Effector memory CD8-positive, alpha-beta T cell (primary cell): Measurements from ENCODE around the gene DDX54.
A peak's percentile ranks its signal among the peaks of the same experiment; 100 is the strongest.

Source experiments
- ATAC-seq: fragments of 150-1000 bp; cut with Tn5 transposase; replicated peaks from 2 replicates; pipeline ENCODE4 v1.10.0; 2021; ENCODE audit warnings: mild to moderate bottlenecking, moderate library complexity
- DNase-seq, 3 experiments: peaks; one replicate each; pipeline ENCODE4 v3.0.0; 2021
- H3K27ac Mint-ChIP-seq, 2 donors: one replicate each; pipeline ENCODE4 v1.8.0; 2022; ENCODE audit warnings: mild to moderate bottlenecking in 2 of 2, mixed read lengths in 2 of 2, moderate library complexity in 2 of 2
- H3K27me3 Mint-ChIP-seq, 2 donors: one replicate each; pipeline ENCODE4 v1.8.0; 2022; ENCODE audit warnings: mixed read lengths in 2 of 2
- H3K36me3 Mint-ChIP-seq: one replicate; pipeline ENCODE4 v1.8.0; 2022; ENCODE audit warnings: mild to moderate bottlenecking, moderate library complexity, mixed read lengths; ENCODE audit not compliant: insufficient read depth
- H3K4me1 Mint-ChIP-seq, 2 donors: one replicate each; pipeline ENCODE4 v1.8.0; 2022; ENCODE audit warnings: low read depth in 2 of 2, mixed read lengths in 2 of 2
- H3K4me3 Mint-ChIP-seq, 2 donors: one replicate each; pipeline ENCODE4 v1.8.0; 2022; ENCODE audit warnings: mild to moderate bottlenecking in 2 of 2, mixed read lengths in 2 of 2, moderate library complexity in 2 of 2
- H3K9me3 Mint-ChIP-seq, 2 donors: one replicate each; pipeline ENCODE4 v1.8.0; 2022; ENCODE audit warnings: mixed read lengths in 2 of 2

DDX54 gene

DNA sequence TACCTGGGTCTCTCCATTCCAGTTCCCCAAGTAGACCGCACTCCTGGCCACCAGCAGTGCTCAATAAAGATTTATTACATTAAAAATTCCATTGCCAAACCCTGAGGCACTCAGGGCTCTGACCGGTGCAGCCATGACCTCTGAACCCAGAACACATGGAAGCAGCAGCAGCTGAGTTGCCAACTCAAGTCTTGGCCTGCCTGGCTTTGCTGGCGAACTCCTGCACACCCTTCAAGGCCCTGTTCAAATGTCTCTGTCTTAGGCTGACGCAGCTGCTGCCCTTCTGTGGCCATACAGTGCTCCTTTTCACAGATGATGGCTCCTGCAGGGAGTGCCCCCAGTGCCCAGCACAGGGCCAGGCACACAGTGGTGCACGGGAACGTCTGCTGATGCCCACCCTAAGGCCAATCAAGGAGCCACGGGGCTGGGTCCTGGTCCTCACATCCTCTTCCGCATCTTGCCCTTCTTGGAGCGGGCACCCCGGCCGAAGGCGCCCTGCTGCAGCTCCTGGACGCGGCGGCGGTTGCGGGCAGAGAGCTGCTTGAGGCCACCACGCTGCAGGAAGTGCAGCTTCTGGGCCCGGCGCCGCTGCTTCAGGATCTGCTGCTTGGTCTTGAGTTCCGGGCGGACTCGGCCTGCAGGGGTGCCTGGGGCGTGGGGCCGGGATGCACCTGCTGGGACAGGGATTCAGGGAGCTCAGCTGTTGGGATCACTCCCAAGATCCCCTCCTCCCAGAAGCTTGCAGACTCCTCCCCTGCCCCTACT lies 26.7 kb downstream of the DDX54 start:
- H3K36me3 Mint-ChIP-seq: peaks cover 40% of the 10 kb centered on the region
- H3K4me3 Mint-ChIP-seq: no peak overlapping the region
- DNase-seq (no peak), ATAC-seq (no peak)
- peaks cover 3 to 12% of the 10 kb centered on the region in 2 donors for H3K4me1 Mint-ChIP-seq
- H3K27me3 Mint-ChIP-seq: no peaks in the 10 kb centered on the region
- H3K27ac Mint-ChIP-seq: no peak overlapping the region
- no peaks in the 10 kb centered on the region for H3K9me3 Mint-ChIP-seq

DNA sequence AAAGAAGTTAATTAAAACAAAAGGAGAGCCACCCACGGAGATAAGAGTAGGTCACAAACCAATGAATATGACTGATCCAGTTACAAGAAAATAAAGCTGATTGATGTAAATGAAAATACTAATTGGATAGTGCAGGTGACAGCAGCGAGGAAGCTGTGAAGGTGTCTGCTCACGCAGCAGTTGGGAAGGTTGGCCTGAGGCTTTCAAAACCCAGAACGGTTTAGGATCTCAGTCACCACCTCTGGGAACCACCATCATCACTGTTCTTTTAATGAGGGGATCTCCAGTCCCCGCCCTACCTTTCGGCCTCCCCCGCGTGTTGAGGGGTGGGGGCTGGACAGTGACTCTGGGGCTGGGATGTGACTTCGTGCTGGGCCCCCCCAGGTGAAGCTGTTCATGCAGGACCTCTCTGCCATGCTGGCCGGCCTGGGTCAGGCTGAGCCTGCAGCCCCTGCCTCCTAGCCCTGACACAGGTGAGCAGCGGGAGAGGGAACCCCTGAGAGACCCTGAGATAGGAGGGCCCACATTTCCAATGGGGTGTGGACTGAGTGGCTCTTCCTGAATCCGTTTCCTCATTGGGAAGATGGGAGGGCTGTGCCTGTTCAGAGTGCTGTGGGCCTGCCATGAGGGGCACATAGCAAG lies 27.9 kb downstream of the DDX54 start:
- H3K36me3 Mint-ChIP-seq: peaks cover 35% of the 10 kb centered on the region
- no peak for ATAC-seq
- no peak for DNase-seq
- H3K27me3 Mint-ChIP-seq: peaks cover 3 to 4% of the 10 kb centered on the region in 2 donors
- H3K4me1 Mint-ChIP-seq: peaks cover 7 to 16% of the 10 kb centered on the region in 2 donors
- no peak overlapping the region for H3K4me3 Mint-ChIP-seq
- H3K27ac Mint-ChIP-seq: no peak overlapping the region
- H3K9me3 Mint-ChIP-seq: no peaks in the 10 kb centered on the region

DNA sequence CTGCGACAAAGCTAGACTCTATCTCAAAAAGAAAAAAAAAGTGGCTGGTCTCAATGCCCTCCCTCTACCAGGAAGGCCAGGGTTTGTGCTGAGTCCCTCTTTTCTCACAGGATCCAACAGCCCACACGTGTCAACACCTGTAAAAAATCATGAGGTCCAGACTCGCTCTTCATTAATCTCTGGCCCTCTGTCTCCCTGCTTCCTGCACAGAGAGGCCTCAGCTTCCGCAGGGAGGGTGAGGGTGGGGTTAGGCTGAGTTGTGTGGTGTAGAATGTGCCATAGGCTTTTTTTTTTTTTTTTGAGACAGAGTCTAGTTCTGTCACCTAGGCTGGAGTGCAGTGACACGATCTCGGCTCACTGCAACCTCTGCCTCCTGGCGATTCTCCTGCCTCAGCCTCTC lies 29.6 kb downstream of the DDX54 start:
- H3K36me3 Mint-ChIP-seq: peaks cover 24% of the 10 kb centered on the region
- H3K27me3 Mint-ChIP-seq: peaks cover 11 to 15% of the 10 kb centered on the region in 2 donors
- ATAC-seq (no peak), DNase-seq (no peak)
- no peaks in the 10 kb centered on the region for H3K9me3 Mint-ChIP-seq
- no peak overlapping the region for H3K27ac Mint-ChIP-seq
- peaks cover 11 to 16% of the 10 kb centered on the region in 2 donors for H3K4me1 Mint-ChIP-seq
- H3K4me3 Mint-ChIP-seq: no peak overlapping the region

DNA sequence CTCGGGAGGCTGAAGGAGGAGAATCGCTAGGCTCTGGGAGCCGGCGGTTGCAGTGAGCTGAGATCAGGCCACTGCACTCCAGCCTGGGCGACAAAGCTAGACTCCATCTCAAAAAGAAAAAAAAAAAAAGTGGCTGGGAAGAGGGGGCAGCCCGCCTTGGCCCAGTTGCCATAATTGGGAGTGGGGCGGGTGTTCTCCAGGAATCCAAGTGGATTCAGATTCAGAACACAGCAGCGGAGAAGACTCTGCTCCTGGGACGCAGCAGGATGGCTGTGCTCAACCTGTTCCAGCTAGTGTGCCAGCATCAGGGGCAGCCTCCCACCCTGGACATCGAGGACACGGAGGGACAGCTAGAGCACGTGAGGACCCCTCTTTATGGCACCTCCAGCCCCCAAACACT lies 30.2 kb downstream of the DDX54 start:
- Mint-ChIP-seq H3K27me3 (peaks cover 17 to 21% of the 10 kb centered on the region in 2 donors), H3K4me1 (peaks cover 11 to 16% of the 10 kb centered on the region in 2 donors), H3K4me3 (peak overlapping the region in 1 of 2 donors; percentile 83), H3K27ac (no peak overlapping the region), H3K9me3 (no peaks in the 10 kb centered on the region), H3K36me3 (peaks cover 20% of the 10 kb centered on the region)
- ATAC-seq: no peak
- no peak for DNase-seq

DNA sequence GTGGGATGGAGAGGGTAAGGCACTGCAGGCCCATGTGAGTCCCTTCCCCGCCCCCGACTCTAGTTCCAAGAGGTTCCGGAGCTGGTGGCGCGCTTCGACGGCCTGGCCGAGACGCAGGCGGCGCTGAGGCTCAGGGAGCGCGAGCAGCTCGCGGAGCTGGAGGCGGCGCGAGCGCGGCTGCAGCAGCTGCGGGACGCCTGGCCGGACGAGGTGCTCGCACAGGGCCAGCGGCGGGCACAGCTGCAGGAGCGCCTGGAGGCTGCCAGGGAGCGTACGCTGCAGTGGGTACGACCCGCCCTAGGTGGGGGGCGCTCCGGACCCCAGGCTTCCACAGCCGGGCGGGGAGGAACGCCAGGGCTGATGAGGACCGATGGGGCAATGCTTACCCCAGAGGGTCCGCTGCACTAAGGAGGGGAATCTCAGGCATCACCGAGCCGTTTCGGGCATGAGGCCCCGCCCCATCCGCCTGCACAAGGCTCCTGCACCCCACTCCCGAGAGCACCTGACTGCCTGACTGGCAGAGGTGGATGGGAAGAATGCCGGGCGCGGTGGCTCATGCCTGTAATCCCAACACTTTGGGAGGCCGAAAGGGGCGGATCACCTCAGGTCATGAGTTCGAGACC lies 30.8 kb downstream of the DDX54 start:
- peak overlapping the region; percentile 41 to 83 for H3K4me3 Mint-ChIP-seq
- no peak overlapping the region for H3K27ac Mint-ChIP-seq
- DNase-seq (no peak), ATAC-seq (no peak)
- H3K9me3 Mint-ChIP-seq: no peaks in the 10 kb centered on the region
- H3K4me1 Mint-ChIP-seq: peaks cover 11 to 16% of the 10 kb centered on the region in 2 donors
- peaks cover 21 to 25% of the 10 kb centered on the region in 2 donors for H3K27me3 Mint-ChIP-seq
- H3K36me3 Mint-ChIP-seq: peaks cover 17% of the 10 kb centered on the region

DNA sequence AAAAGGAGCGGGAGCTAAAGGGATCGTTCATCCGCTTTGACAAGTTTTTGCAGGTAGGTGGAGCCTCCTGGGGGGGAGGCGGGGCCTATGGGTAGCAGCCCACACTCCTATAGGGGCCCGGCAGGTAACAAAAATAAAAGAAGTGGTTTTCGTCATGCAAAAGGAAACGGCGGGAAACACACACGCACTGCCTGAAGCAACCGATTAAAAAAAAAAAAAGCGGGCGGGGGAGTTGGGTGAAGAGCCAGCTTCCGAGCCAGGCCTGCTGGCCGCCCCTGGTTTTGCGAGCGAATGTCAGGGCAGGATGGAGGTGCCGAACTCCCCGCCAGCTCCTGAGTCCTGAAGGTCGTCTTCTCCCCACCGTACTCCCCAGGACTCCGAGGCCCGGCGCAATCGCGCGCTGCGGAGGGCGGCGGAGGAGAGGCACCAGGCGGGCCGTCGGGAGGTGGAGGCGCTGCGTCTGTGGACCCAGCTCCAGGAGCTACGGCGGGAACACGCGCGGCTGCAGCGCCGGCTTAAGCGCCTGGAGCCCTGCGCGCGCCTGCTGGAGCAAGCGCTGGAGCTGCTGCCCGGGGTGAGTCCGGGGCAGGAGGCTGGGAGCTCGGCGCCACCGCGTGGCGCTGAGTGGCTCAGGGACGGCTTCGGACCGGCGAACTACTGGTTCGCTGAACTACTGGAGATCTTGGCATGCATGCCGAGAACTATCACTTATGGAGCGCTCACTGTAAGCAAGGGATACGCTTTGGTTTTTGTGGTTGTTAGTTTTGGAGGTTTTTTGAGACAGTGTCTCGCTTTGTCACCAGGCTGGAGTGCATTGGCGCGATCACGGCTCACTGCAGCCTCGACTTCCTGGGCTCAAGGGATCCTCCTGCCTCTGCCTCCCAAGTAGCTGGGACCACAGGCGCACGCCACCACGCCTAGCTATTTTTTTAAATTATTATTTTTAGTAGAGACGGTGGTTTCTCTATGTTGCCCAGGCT lies 32.2 kb downstream of the DDX54 start:
- Mint-ChIP-seq H3K9me3 (no peaks in the 10 kb centered on the region), H3K27me3 (peaks cover 21 to 25% of the 10 kb centered on the region in 2 donors), H3K4me3 (peak overlapping the region; percentile 70 to 83), H3K36me3 (peaks cover 4% of the 10 kb centered on the region), H3K27ac (peak overlapping the region in 1 of 2 donors; percentile 38), H3K4me1 (peaks cover 11 to 16% of the 10 kb centered on the region in 2 donors)
- ATAC-seq: peak; percentile 82
- peak; percentile 41 to 51 (median 44) for DNase-seq

DNA sequence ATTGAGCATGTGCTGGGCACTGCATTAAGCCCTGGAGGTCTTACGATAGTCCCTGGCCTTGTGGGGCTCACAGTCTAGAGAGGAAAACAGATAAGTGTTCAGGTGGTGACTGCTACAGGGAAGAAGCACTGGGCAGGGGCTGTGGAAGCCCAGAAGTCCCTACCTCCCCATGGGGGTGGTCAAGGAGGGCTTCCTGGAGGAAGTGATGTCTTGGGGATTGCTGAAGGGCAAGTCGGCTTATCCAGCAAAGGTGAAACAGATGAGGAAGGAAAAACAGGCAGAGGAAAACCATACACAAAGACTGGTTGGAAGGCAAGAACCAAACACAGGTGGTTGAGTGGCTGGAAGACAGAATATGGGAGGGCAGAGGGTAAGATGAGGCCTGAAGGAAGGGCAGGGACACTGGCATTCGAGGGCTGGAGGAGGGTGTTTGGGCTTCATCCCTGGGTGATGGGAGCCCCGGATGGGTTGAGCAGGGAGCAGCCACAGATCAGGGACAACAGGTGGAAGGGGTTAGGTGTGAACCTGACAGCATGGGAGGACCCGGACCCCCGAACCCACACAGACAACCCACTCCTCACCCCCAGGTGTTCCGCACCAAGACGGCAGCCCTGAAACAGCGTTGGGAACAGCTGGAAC lies 33.0 kb downstream of the DDX54 start:
- peaks cover 21 to 25% of the 10 kb centered on the region in 2 donors for H3K27me3 Mint-ChIP-seq
- H3K4me3 Mint-ChIP-seq: peak overlapping the region; percentile 70 to 83
- DNase-seq (no peak), ATAC-seq (no peak)
- H3K27ac Mint-ChIP-seq: peak overlapping the region; percentile 2 to 47
- H3K9me3 Mint-ChIP-seq: peaks cover 0 to 2% of the 10 kb centered on the region in 2 donors
- H3K4me1 Mint-ChIP-seq: peaks cover 11 to 16% of the 10 kb centered on the region in 2 donors
- peaks cover 1% of the 10 kb centered on the region for H3K36me3 Mint-ChIP-seq

DNA sequence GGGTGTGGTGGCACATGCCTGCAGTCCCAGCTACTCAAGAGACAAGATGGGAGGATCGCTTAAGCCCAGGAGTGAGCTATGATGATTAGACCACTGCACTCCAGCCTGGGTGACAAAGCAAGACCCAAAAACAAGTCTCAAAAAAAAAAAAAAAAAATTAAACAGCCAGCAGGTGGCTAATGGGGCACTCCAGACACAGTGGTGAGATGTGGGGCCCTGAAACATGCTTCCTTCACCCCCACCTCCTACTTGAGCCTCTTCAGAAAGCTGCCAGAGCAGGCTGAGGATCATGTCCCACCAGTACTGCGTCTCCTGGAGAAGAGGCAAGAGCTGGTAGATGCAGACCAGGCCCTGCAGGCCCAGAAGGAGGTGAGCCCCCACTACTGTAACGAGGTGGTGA lies 33.6 kb downstream of the DDX54 start:
- Mint-ChIP-seq H3K4me1 (peaks cover 11 to 13% of the 10 kb centered on the region in 2 donors), H3K9me3 (peaks cover 0 to 2% of the 10 kb centered on the region in 2 donors), H3K27ac (peak overlapping the region in 1 of 2 donors; percentile 47), H3K36me3 (no peaks in the 10 kb centered on the region), H3K27me3 (peaks cover 21 to 25% of the 10 kb centered on the region in 2 donors), H3K4me3 (peak overlapping the region; percentile 70 to 83)
- no peak for DNase-seq
- ATAC-seq: no peak

DNA sequence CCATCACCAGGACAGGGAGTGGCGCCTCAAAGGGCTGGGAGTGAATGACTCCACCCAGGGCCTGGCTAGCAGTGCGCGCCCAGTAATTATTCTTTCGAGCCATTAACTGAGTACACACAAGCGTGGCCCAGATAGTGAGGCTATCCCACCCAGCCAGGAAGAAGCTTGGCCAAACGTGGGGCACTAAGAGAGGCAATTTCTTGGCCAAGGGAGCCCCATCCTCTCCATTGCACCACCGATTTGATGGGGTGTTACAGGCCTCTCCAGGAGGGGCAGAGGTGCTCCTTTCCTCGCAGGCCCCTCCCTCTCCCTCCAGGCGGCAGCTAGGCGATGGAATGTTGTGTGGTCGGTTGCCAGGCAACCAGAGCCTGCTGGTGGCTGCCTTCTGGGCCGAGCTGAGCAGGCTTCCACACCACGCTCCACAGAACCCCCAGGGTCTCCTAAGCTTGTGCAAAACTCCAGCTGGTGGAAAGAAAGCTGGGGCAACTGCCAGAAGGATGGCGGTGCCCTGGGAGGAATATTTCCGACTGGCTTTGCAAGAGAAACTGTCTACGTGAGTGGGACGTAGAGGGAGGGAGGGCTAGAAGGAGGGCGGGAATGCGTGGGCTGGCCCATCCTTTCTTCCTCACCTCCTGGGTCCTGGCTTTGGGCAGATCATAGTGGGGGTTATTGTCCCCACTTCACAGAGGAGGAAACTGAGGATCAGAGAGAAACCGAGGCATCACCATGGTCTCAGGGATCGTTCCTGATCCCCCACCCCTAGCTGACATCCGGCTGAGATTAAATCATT lies 35.7 kb downstream of the DDX54 start, which contains the start of gene CFAP73:
Gene CFAP73 (plus strand): TSS at position 364 of the 790 bp plus-strand sequence. CDS start 134 bp downstream, at position 498.
- Mint-ChIP-seq H3K27ac (no peak within 1 kb of the TSS), H3K36me3 (no peaks in the 10 kb centered on the region), H3K9me3 (peaks cover 0 to 2% of the 10 kb centered on the region in 2 donors), H3K4me3 (no peak within 1 kb of the TSS), H3K4me1 (peaks cover 11 to 13% of the 10 kb centered on the region in 2 donors), H3K27me3 (peaks cover 21 to 25% of the 10 kb centered on the region in 2 donors)
- ATAC-seq (no peak), DNase-seq (no peak)

DNA sequence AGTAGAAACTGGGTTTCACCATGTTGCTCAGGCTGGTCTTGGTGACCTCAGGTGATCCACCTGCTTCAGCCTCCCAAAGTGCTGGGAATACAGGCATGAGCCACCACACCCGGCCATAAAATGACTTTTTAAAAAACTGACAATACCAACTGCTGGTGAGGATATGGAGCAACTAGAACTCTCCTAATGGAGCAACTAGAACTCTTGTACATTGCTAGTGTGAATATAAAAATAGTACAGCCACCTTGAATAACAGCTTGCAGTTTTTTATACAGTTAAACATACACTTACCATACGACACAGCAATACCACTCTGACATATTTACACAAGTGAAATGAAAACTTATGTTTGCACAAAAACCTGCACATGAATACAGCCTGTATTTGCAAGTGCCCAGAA lies 38.3 kb downstream of the DDX54 start:
- H3K4me1 Mint-ChIP-seq: peaks cover under 1 to 2% of the 10 kb centered on the region in 2 donors
- H3K27ac Mint-ChIP-seq: no peak overlapping the region
- H3K27me3 Mint-ChIP-seq: peaks cover 14 to 26% of the 10 kb centered on the region in 2 donors
- no peaks in the 10 kb centered on the region for H3K36me3 Mint-ChIP-seq
- H3K4me3 Mint-ChIP-seq: no peak overlapping the region
- peaks cover 0 to 2% of the 10 kb centered on the region in 2 donors for H3K9me3 Mint-ChIP-seq
- DNase-seq (no peak), ATAC-seq (no peak)

DNA sequence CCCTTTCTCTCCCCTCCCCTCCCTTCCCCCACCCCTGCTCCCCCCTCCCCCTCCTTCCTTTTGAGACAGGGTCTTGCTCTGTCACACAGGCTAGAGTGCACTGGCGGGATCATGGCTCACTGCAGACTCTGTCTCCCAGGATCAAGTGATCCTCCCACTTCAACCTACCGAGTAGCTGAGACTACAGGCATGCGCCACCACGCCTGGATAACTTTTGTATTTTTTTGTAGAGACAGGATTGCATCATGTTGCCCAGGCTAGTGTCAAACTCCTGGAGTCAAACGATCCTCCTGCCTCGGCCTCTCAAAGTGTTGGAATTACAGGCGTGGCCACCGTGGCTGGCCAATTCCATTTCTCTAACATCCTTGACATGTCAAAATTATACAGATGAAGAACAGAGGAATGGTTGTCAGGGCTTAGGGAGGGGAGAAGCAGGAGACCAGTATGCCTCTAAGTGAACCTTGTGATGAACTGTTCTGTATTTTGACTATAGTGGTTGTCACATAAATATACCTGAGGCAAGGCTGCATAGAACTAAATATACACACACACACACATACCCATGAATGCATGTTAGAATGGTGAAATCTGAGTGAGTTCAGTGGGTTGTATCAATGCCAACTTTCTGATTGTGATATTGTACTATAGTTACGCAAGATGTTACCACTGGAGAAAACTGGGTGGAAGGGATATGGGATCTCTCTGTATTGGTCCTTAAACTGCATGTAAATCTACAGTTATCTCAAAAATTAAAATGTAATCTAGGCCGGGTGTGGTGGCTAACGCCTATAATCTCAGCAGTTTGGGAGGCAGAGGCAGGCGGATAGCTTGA lies 39.3 kb downstream of the DDX54 start:
- Mint-ChIP-seq H3K4me1 (no peaks in the 10 kb centered on the region), H3K9me3 (peaks cover 0 to 2% of the 10 kb centered on the region in 2 donors), H3K27ac (no peak overlapping the region), H3K4me3 (no peak overlapping the region), H3K36me3 (no peaks in the 10 kb centered on the region), H3K27me3 (peaks cover 12 to 21% of the 10 kb centered on the region in 2 donors)
- DNase-seq: no peak
- ATAC-seq: no peak
